Neuron (in vitro differentiated cells): ENCODE data around the gene SH3GL2.

Experiments used
- H2AFZ ChIP-seq: one replicate; pipeline ENCODE4 v1.6.1; 2013; ENCODE audit warnings: low read depth, mild to moderate bottlenecking, inconsistent platforms, low read length, moderate library complexity
- H3K27me3 ChIP-seq: one replicate; pipeline ENCODE4 v1.6.1; 2013; ENCODE audit warnings: low read length; ENCODE audit not compliant: insufficient read depth
- H3K36me3 ChIP-seq: one replicate; pipeline ENCODE4 v1.6.1; 2013; ENCODE audit warnings: low read length; ENCODE audit not compliant: insufficient read depth
- H3K4me1 ChIP-seq: one replicate; pipeline ENCODE4 v1.6.1; 2013; ENCODE audit warnings: low read length; ENCODE audit not compliant: insufficient read depth
- H3K4me3 ChIP-seq: 2 replicates; pipeline ENCODE4 v1.5.1; 2013; ENCODE audit warnings: mild to moderate bottlenecking, low read length, moderate library complexity
- H3K9me3 ChIP-seq: one replicate; pipeline ENCODE4 v1.6.1; 2013; ENCODE audit warnings: low read length

SH3GL2 gene

DNA sequence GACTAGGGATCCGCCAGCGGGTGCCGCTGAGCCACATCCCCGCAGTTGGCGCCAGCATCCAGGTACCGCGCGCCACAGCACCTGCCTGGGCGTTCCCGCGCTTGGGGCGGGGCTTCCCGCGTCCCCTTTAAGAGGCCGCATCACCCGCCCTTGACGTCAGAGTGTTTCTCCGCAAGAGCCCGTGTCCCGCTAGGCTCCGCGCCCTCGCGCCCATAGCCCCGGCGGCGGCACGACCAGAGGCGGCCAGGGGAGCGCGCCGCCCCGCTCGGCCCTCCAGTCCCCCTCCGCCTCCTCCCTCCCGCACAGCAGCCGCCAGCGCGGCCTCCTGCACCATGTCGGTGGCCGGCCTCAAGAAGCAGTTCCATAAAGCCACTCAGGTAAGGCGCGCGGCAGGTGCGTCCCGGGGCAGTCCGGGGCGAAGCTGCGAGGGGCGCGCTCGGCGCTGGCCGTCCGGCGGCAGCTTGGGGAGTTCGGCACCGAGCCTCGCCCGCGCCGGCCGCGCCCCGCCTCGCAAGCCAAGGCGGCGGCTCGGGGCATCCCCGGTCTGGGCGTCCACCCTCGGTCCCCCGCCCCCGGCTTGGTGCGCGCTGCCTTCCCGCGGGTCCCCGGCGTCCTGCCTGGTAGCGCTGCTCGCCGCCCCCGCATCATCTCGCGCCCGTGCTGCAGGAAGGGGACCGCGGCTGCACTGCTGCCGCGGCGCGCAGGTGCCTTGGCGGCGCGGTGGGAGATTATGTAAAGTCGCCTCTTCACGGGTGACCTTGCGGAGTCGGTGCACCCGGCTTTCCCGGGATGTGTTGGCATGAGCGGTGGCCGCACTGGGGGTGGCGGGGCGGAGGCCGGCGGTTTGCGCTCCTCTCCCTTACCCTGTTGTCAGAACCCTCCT is at the start of gene SH3GL2:
Gene SH3GL2 (plus strand): TSS at position 156 of the 883 bp plus-strand sequence.
- Histone ChIP-seq H3K36me3 (no peaks in the 10 kb centered on the region), H3K27me3 (peaks cover 47% of the 10 kb centered on the region), H3K9me3 (no peaks in the 10 kb centered on the region), H3K4me3 (peak within 1 kb of the TSS; percentile 55), H2AFZ (peak within 1 kb of the TSS; percentile 97), H3K4me1 (peaks cover 4% of the 10 kb centered on the region)

GRCh38 chr9:17531642-17532254 is 47.1 kb upstream of the SH3GL2 start:
- H3K4me3 ChIP-seq: no peak overlapping the region
- no peaks in the 10 kb centered on the region for H3K27me3 ChIP-seq
- no peaks in the 10 kb centered on the region for H3K9me3 ChIP-seq
- no peak overlapping the region for H2AFZ ChIP-seq
- no peaks in the 10 kb centered on the region for H3K4me1 ChIP-seq
- no peaks in the 10 kb centered on the region for H3K36me3 ChIP-seq

GRCh38 chr9:17532461-17532860 is 46.4 kb upstream of the SH3GL2 start:
- Histone ChIP-seq H3K27me3 (no peaks in the 10 kb centered on the region), H3K4me3 (no peak overlapping the region), H3K9me3 (no peaks in the 10 kb centered on the region), H3K36me3 (no peaks in the 10 kb centered on the region), H2AFZ (no peak overlapping the region), H3K4me1 (no peaks in the 10 kb centered on the region)

- Histone ChIP-seq H3K27me3 (no peaks in the 10 kb centered on the region), H3K4me1 (no peaks in the 10 kb centered on the region), H3K36me3 (no peaks in the 10 kb centered on the region), H3K4me3 (no peak overlapping the region), H3K9me3 (no peaks in the 10 kb centered on the region), H2AFZ (no peak overlapping the region)
Observed at GRCh38 chr9:17535176-17535575, 43.7 kb upstream of the SH3GL2 start.

DNA sequence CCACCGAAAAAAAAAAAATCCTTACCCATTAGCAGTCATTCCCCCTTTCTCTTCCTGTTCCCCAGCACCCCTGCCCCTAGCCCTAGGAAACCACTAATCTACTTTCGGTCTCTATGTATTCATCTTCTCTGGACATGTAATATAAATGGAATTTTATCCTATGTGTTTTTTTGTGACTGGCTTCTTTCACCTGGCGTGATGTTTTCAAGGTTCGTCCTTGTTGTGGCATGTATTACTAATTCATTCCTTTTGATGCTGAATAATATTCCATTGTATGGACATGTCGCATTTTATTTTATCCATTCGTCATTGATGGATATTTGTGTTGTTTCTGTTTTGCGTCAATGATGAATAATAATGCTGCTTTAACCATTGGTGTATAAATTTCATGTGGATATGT is 42.8 kb upstream of the SH3GL2 start:
- H3K4me1 ChIP-seq: no peaks in the 10 kb centered on the region
- H2AFZ ChIP-seq: no peak overlapping the region
- no peak overlapping the region for H3K4me3 ChIP-seq
- H3K9me3 ChIP-seq: no peaks in the 10 kb centered on the region
- H3K36me3 ChIP-seq: no peaks in the 10 kb centered on the region
- H3K27me3 ChIP-seq: no peaks in the 10 kb centered on the region

DNA sequence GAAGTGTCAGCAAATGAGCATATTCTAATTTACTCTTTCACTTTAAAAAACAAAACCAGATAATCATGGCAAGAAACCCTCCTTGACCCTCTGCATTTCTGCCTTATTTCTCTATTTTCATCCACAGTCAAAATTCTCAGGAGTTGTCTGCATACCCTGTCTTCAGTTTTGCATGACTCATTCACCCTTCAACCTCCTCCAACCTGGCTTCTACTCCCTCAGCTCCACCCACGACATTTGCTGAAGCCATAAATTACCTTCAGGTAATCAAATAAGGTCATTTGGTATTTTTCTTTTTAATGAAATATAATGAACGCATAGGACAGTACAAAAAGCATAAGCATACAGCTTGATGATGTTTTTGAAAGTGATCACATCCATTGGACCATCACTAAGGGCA is 27.8 kb upstream of the SH3GL2 start:
- Histone ChIP-seq H3K36me3 (no peaks in the 10 kb centered on the region), H3K4me3 (no peak overlapping the region), H3K27me3 (no peaks in the 10 kb centered on the region), H3K9me3 (no peaks in the 10 kb centered on the region), H2AFZ (no peak overlapping the region), H3K4me1 (no peaks in the 10 kb centered on the region)

- Histone ChIP-seq H3K36me3 (no peaks in the 10 kb centered on the region), H3K4me1 (peaks cover 5% of the 10 kb centered on the region), H3K27me3 (no peaks in the 10 kb centered on the region), H3K9me3 (no peaks in the 10 kb centered on the region), H2AFZ (no peak overlapping the region), H3K4me3 (no peak overlapping the region)
Observed at GRCh38 chr9:17555362-17556054, 23.4 kb upstream of the SH3GL2 start.

DNA sequence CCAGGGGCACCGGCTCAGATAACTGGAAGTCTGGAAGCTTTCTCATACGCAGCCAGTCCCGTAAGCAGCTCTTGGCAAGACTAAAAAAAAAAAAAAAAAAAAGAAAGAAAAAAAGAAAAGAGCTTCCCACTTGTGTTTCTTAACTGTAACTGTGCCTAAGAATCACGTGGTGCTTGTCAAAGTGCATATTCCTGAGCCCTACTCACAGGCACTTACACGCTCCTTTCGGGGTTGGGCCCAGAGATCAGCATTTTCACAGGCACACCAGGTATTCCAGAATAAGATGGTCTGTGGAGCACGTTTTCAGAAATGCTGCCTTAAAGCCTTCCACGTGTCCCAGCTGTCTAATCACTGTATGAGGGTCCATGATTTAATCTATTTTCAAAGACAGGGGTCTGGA is 22.6 kb upstream of the SH3GL2 start:
- Histone ChIP-seq H3K4me1 (peaks cover 5% of the 10 kb centered on the region), H3K4me3 (no peak overlapping the region), H3K36me3 (no peaks in the 10 kb centered on the region), H3K9me3 (no peaks in the 10 kb centered on the region), H3K27me3 (no peaks in the 10 kb centered on the region), H2AFZ (no peak overlapping the region)

GRCh38 chr9:17556935-17557334 is 21.9 kb upstream of the SH3GL2 start:
- Histone ChIP-seq H3K4me1 (peaks cover 5% of the 10 kb centered on the region), H2AFZ (no peak overlapping the region), H3K4me3 (no peak overlapping the region), H3K27me3 (no peaks in the 10 kb centered on the region), H3K9me3 (no peaks in the 10 kb centered on the region), H3K36me3 (no peaks in the 10 kb centered on the region)

GRCh38 chr9:17571825-17572224 is 7.0 kb upstream of the SH3GL2 start:
- H3K9me3 ChIP-seq: no peaks in the 10 kb centered on the region
- no peak overlapping the region for H2AFZ ChIP-seq
- no peaks in the 10 kb centered on the region for H3K4me1 ChIP-seq

DNA sequence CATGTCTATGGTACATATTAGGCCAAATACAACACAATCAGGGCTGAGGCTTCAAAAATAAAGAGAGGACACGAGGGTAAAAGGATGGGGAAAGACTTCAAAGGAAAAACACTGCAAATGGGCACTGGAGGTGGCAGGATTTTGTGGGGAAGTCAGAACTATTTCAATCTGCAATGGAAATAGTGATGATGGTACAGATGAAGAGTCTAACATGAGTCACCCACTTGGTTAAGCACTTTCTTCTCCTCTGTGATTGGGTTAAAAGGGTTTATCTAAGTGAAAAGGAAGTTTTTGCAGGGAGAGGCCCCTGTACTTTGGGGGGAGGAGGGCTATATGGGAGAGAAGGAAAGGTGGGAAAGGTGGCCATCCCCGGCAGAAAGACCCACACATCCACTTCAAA is 4.5 kb upstream of the SH3GL2 start:
- Histone ChIP-seq H3K36me3 (no peaks in the 10 kb centered on the region), H3K9me3 (no peaks in the 10 kb centered on the region)

More at GRCh38 chr9:17571825-17572224, 7.0 kb upstream of the SH3GL2 start:
- Histone ChIP-seq H3K27me3 (no peaks in the 10 kb centered on the region), H3K36me3 (no peaks in the 10 kb centered on the region), H3K4me3 (no peak overlapping the region)

GRCh38 chr9:17578577-17578910 is 322 bp upstream of the SH3GL2 start:
- H3K27me3 ChIP-seq: peaks cover 47% of the 10 kb centered on the region
- no peaks in the 10 kb centered on the region for H3K9me3 ChIP-seq
- no peaks in the 10 kb centered on the region for H3K36me3 ChIP-seq
- H3K4me1 ChIP-seq: peaks cover 4% of the 10 kb centered on the region
- H2AFZ ChIP-seq: peak overlapping the region; percentile 97
- peak overlapping the region; percentile 55 for H3K4me3 ChIP-seq

More for the DNA sequence above, 4.5 kb upstream of the SH3GL2 start:
- H3K4me1 ChIP-seq: peaks cover under 1% of the 10 kb centered on the region
- no peak overlapping the region for H3K4me3 ChIP-seq
- peaks cover 20% of the 10 kb centered on the region for H3K27me3 ChIP-seq
- no peak overlapping the region for H2AFZ ChIP-seq

DNA sequence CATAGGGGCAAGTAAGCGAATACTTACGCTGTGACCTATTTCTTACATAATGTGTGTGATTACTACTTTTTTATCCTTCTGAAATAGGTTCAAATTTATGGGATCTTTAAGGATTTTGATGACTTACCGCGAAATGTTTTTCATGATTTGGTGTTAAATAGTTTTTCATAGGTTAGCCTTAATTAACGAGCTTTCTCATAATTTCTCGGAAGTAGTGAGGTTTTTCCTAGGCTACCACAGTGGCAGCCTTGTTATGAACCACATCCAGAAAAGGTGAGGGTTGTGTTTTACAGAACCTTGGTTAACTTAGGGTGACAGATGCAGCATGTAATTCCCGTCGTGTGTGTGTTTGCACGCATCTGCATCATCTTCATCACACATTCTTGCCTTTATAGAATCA is 1.3 kb downstream of the SH3GL2 start:
- Histone ChIP-seq H3K4me3 (no peak overlapping the region), H3K4me1 (peaks cover 4% of the 10 kb centered on the region), H3K9me3 (no peaks in the 10 kb centered on the region), H3K27me3 (peaks cover 47% of the 10 kb centered on the region), H3K36me3 (no peaks in the 10 kb centered on the region), H2AFZ (no peak overlapping the region)
